ENCODE measurements around the gene FST.

Gene FST

DNA sequence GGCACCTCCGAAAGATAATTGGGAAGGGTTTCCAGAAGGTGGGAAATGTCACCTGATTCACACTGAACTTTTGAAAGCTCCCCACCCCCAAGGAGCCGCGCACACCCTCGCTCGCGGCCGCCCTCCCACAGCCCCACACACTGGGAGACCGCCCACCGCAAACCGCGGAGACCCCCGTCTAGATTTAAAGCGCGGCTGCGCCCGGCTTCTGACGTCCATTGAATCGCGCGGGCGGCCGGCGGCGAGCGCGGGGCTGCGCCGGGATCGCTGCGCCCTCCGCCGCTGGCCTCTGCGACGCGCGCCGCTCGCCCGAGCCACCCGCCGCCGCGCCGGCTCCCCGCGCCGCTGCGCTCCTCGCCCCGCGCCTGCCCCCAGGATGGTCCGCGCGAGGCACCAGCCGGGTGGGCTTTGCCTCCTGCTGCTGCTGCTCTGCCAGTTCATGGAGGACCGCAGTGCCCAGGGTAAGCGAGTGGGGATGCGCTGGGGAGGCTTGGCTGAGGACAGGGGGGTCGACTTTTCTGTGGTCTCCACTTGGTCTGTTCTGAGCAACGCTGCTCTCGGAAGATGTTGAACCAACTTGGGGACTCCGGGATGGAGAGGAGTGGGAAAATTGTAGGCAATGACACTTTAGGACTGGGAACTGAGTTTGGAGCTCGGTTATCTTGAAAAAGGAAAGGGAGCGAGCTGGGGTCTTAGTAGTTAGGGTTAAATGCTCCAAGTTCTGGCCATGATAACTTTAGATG, at the start of gene FST:
Gene FST (plus strand): TSS at position 214 of the 743 bp plus-strand sequence. CDS start 163 bp downstream, at position 377.
- DNase-seq (ENCODE audit: low read depth, low spot score), result peak; percentile 62

- no peak for DNase-seq (ENCODE audit: low read depth, low spot score)
These were observed 48.8 kb upstream of the FST start for GRCh38 chr5:53431665-53432064.

GRCh38 chr5:53433026-53433425, 47.4 kb upstream of the FST start:
- DNase-seq (ENCODE audit: low read depth, low spot score), result no peak

GRCh38 chr5:53434541-53434940, 45.9 kb upstream of the FST start:
- DNase-seq (ENCODE audit: low read depth, low spot score), result no peak

- DNase-seq (ENCODE audit: low read depth, low spot score), result no peak
These were observed 43.8 kb upstream of the FST start for GRCh38 chr5:53436480-53437191.

- DNase-seq (ENCODE audit: low read depth, low spot score), result no peak
These were observed 42.4 kb upstream of the FST start for GRCh38 chr5:53438079-53438478.

DNA sequence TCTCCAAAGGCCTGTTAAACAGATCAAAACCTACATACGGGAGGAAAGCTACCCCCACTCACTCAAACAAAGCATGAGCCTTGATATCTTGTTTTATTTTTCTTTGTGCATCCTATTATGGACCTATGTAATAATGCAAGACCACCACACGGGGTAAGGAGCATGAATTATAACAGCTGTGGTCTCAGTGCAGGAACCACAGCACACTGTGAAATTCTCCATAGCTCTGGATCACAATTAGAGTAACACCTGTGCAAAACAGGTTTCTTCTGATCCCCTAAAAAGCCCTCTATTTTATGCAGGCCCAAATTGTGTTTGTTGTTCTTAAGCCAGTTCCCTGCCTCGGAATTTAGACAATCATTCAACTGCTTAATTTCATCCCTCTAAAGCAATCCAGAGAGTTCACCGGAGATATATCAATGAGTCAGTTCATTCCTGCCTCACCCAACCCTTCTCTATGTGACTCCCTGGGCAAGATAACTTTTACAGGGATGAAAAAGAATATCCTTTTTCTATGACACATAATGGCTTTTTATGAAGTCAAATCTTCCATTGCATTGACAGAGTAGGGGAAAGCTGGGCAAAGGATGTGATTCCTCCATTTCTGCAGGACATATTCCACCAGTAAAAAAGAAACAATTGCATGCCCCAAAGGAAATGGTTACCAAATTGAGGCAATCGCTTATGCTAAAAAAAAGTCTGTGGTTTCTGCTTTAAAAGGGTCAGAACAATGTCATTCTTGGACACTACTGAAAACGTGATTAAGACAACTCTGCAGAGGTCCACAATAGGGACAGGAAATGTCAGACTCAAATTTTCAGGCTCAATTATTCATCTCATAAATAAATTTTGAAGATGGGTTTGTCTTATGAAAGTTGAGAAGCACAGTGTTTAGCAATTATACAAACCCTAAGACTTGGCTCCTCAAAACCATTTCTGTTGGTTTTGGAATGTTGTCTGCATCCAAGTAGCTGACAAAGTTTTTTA, 41.6 kb upstream of the FST start:
- DNase-seq (ENCODE audit: low read depth, low spot score), result no peak

- DNase-seq (ENCODE audit: low read depth, low spot score), result no peak
These were observed 37.5 kb upstream of the FST start for GRCh38 chr5:53442961-53443360.

DNA sequence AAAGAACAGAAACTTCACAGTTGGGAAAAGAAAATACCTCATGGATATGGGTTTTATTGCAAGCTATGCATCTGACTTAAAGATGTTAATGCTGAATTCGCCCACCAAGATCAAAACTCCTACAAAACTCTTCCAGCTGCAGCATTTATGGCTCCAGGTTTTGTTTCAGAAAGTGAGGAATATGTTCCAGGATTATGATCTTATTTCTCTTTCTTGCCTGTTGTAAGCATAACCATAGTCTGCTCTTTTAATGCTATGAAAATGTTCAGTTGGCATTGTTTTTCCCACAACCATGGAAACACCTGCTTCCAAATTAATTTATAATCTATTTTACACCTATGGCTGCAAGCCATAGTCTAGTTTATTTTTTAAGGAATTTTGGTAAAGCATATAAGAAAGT, 34.9 kb upstream of the FST start:
- no peak for DNase-seq (ENCODE audit: low read depth, low spot score)

- no peak for DNase-seq (ENCODE audit: low read depth, low spot score)
These were observed 33.5 kb upstream of the FST start for GRCh38 chr5:53446908-53447307.

DNA sequence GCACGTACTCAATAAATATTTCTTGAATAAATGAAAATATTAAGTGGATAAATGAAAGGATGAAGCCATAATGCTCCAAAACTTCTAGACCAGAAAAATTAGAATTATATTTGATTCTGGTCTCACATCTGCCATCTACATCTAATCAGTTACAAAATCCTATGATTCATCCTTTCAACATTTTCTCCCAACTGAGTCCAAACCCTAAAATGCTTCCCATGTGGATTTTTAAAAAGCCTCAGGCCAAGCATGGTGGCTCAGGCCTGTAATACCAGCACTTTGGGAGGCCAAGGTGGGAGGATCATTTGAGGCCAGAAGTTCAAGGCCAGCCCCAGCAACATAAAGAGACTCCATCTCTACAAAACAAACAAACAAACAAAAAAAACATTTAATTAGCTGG, 31.6 kb upstream of the FST start:
- DNase-seq (ENCODE audit: low read depth, low spot score), result no peak

DNA sequence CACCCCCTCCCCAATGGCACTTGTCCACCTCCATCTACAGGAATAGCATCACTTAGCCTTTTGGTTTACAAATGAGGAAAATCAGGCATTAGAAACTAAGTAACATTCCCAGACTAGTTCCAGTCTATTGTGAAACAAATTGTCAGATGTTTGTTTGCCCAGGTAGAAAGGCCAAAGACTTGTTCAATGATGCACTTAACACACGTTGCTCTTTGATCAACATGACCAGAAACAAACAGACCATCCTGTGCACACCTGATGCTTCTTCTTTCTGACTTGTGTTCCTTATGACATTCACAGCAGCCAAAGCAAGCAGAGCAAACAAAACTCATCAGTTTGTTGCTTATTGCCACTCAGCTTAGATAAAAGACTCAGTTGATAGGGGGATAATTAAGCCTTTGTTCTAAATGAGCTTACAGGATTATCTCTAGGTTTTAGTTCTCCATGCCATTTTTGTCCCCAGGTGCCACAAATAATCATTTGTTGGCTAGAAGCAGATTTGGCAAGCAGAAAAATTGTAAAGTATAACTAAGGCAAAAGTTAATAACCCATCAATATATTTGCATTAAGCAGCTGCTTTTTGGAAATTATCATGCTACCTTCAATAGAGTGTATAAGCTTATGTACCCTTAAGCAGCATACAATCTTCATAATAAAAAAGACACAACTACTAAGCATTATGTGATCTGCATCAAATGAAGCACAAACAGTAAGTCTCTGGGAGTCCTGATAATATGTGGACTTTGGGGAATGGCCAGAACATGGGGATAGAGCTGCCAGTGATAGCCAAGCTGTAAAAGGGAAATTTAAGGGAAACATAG, 26.3 kb upstream of the FST start:
- no peak for DNase-seq (ENCODE audit: low read depth, low spot score)

DNA sequence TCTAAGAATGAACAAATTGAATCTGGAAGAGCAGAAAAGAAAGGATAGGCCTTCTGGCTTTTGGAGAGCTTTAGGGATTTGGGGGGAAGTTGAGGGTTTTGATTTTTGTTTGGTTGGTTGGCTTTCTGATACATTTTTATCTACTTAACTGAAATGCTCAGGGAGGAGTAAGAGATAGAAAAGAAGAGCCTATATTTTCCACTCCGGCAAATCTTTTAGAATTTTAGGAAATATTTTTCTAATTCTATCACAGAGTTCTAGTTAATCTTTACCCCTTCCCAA, 25.8 kb upstream of the FST start:
- DNase-seq (ENCODE audit: low read depth, low spot score), result no peak

- no peak for DNase-seq (ENCODE audit: low read depth, low spot score)
These were observed 24.1 kb upstream of the FST start for GRCh38 chr5:53456366-53456765.

- no peak for DNase-seq (ENCODE audit: low read depth, low spot score)
These were observed 16.4 kb upstream of the FST start for GRCh38 chr5:53463909-53464621.

DNA sequence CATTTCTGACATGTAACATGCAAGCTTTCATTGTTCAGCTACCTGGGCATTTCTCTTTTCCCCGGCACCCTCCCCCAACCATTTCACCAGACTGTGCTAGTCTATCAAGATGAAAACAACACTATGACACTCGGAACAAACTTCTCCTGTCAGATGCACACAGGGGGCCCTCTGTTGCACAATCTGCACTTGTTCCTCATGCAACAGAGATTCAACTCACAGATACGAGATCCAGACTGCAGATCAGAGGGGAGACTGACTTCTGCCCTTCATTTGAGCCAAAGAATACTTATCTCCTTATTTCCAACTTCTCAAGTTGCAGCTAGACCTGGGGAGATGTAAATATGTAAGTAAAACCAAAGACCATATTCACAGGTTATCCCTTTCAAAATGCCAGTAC, 15.7 kb upstream of the FST start:
- DNase-seq (ENCODE audit: low read depth, low spot score), result no peak

DNA sequence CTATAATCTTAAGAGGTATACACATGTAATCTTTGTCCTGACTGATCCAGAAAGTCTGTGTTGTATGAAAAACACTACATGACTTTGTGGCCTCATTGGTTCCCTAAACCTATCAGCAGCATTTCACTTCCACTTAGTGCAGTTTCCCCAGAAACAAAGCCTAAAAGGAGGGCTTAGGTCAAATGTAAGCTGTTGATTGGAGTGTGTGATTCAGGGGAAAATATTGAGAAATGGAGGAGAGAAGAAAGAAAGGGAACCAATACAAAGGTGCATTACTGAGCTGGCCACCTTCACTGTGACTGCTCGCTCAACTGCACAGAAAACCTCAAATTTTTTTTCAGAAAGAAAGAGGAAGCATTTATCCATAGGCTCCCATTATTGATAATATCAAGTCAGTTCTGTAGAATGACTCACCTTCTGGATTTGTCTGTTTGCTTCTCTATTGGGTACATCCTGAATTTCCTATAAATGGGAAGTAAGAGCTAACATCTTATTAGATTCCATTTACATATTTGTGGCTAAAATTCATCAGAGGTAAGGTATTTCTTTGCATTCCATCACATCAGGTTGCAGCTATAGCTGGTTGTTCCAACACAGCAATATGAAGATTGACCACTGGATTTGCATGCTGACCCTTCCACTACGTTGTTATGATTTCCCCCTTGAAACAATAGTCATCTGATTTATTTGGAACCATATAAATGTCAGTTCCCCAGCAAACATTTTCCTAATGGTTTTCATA, 10.3 kb upstream of the FST start:
- no peak for DNase-seq (ENCODE audit: low read depth, low spot score)

DNA sequence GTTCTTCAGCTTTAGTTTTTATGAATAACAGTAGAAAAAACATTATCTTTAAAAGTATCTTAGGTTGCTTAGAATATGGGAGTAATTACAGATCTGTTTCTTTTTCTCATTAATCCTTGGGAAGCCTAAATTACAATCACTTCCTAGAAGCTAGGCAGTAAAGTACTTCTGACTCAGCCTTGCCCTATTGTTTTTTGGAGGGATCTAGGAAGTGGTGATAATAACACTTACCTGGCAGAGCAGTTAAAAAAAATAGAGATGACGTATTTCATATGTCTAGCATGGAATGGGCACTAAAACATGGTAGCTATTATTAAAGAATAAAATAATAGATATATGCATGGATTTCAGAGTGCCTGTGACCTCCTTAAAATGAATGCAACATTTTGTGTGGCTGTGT, 8.2 kb upstream of the FST start:
- DNase-seq (ENCODE audit: low read depth, low spot score), result no peak

DNA sequence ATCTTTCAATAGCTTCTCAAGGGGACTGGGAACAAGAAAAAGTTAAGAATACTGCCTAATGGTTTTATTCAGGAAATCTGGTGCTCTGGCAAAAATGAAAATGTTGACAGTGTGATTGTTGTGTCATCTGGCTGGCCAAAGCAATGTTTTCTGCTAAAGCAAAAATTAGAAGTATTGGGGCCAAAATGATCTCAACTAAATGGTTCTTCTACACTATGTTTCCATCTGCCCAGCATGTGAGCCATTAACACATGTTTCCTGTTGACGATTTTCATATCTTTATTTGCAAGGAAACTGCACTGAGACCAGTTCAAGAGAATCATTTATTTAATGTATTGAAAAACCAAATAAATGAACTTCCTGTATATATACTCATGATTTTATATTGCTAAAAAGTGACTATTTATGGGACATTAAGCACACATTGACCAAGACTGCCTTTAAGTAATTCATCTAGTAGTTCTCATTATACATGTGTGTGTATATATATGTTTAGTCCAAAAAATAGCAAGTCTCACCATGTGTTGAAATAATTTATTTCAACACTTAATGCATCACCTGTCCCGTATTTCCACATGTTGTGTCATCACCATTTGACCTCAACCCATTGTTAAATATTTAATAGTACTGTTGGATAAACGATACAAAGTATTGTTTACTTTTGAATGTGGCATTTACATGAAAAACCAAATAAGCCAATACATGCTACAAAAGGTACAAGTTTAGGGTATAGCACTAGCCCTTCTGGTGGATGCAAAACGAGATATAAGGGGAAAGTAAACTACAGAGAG, 7.5 kb upstream of the FST start:
- DNase-seq (ENCODE audit: low read depth, low spot score), result no peak

Measured in ELF-1 (cell line).